HFFc6 (cell line): ENCODE measurements around the gene COL19A1. TPM values are rescaled to one million over a fixed set of nuclear protein-coding genes. Genes with fewer than 3 reads are reported as not detected.

Experiments
- DNase-seq: peaks from one replicate; pipeline ENCODE4 v3.0.0-alpha.2; 2018
- H3K27ac Mint-ChIP-seq: 2 replicates; pipeline ENCODE4 v1.8.0; 2020; ENCODE audit warnings: mild to moderate bottlenecking, mixed read lengths
- H3K27me3 Mint-ChIP-seq: 2 replicates; pipeline ENCODE4 v1.8.0; 2021; ENCODE audit warnings: mild to moderate bottlenecking, moderate library complexity, mixed read lengths; ENCODE audit not compliant: insufficient read depth
- H3K36me3 Mint-ChIP-seq: 2 replicates; pipeline ENCODE4 v1.8.0; 2021; ENCODE audit warnings: low read depth, mixed read lengths
- H3K4me1 Mint-ChIP-seq: 2 replicates; pipeline ENCODE4 v1.8.0; 2020; ENCODE audit warnings: low read depth, mixed read lengths
- H3K4me3 Mint-ChIP-seq: 2 replicates; pipeline ENCODE4 v1.8.0; 2020; ENCODE audit warnings: mild to moderate bottlenecking, moderate library complexity, mixed read lengths
- H3K9me3 Mint-ChIP-seq: 2 replicates; pipeline ENCODE4 v1.8.0; 2020; ENCODE audit warnings: mild to moderate bottlenecking, mixed read lengths
- CTCF ChIP-seq: fragments of 200-600 bp; sonication (generic); IDR thresholded peaks from 2 replicates; pipeline ENCODE4 v1.5.0; 2021; ENCODE audit warnings: antibody characterized with exemption, mild to moderate bottlenecking
- total RNA-seq, 6 experiments: library from RNA; stranded (reverse); fragmentation: NEBNext Ultra II Directional; extraction: Animal tissue kit (Norgen Biotek cat#: 25700); gene quantifications; 2 replicates in 1 of 6; 3 replicates in 5 of 6; pipeline ENCODE4 v1.2.3, GENCODE V29; 2021

The COL19A1 gene
- total RNA-seq, 6 experiments from 2014 or later = not detected

- Mint-ChIP-seq H3K27ac (no peak overlapping the region), H3K27me3 (peaks cover 7% of the 10 kb centered on the region; the same call in 1 of the 2 replicates), H3K9me3 (no peaks in the 10 kb centered on the region), H3K36me3 (no peaks in the 10 kb centered on the region), H3K4me1 (no peaks in the 10 kb centered on the region), H3K4me3 (no peak overlapping the region)
- DNase-seq = no peak
- TF ChIP-seq CTCF = no peak
These were observed 379.8 kb downstream of the COL19A1 start for GRCh38 chr6:70246118-70246517.

- H3K9me3 Mint-ChIP-seq = no peaks in the 10 kb centered on the region
- H3K4me3 Mint-ChIP-seq = no peak overlapping the region
- H3K27ac Mint-ChIP-seq = no peak overlapping the region
- no peak for TF ChIP-seq CTCF
- no peaks in the 10 kb centered on the region for H3K4me1 Mint-ChIP-seq
- H3K27me3 Mint-ChIP-seq = peaks cover 3% of the 10 kb centered on the region; the same call in 1 of the 2 replicates
- no peaks in the 10 kb centered on the region for H3K36me3 Mint-ChIP-seq
- no peak for DNase-seq
These were observed 386.2 kb downstream of the COL19A1 start for GRCh38 chr6:70252604-70253003.

GRCh38 chr6:70253923-70254322, 387.6 kb downstream of the COL19A1 start:
- no peak for TF ChIP-seq CTCF
- no peak for DNase-seq
- H3K9me3 Mint-ChIP-seq = no peaks in the 10 kb centered on the region
- peaks cover under 1% of the 10 kb centered on the region; the same call in 1 of the 2 replicates for H3K27me3 Mint-ChIP-seq
- no peaks in the 10 kb centered on the region for H3K36me3 Mint-ChIP-seq
- no peak overlapping the region for H3K4me3 Mint-ChIP-seq
- H3K27ac Mint-ChIP-seq = no peak overlapping the region
- no peaks in the 10 kb centered on the region for H3K4me1 Mint-ChIP-seq

- Mint-ChIP-seq H3K36me3 (no peaks in the 10 kb centered on the region), H3K4me1 (no peaks in the 10 kb centered on the region), H3K27ac (no peak overlapping the region), H3K4me3 (no peak overlapping the region), H3K27me3 (peaks cover 3% of the 10 kb centered on the region), H3K9me3 (no peaks in the 10 kb centered on the region; the same call in 1 of the 2 replicates)
- TF ChIP-seq CTCF = no peak
- no peak for DNase-seq
These were observed 388.4 kb downstream of the COL19A1 start for GRCh38 chr6:70254784-70255183.

GRCh38 chr6:70257768-70258273, 391.5 kb downstream of the COL19A1 start:
- Mint-ChIP-seq H3K27me3 (peaks cover 4% of the 10 kb centered on the region), H3K4me1 (no peaks in the 10 kb centered on the region), H3K9me3 (no peaks in the 10 kb centered on the region; the same call in 1 of the 2 replicates), H3K36me3 (no peaks in the 10 kb centered on the region), H3K27ac (no peak overlapping the region), H3K4me3 (no peak overlapping the region)
- TF ChIP-seq CTCF = no peak
- DNase-seq = no peak

GRCh38 chr6:70258483-70258882, 392.1 kb downstream of the COL19A1 start:
- DNase-seq = no peak
- peaks cover 4% of the 10 kb centered on the region for H3K27me3 Mint-ChIP-seq
- no peak for TF ChIP-seq CTCF
- no peak overlapping the region for H3K27ac Mint-ChIP-seq
- no peak overlapping the region for H3K4me3 Mint-ChIP-seq
- no peaks in the 10 kb centered on the region; the same call in 1 of the 2 replicates for H3K9me3 Mint-ChIP-seq
- no peaks in the 10 kb centered on the region for H3K4me1 Mint-ChIP-seq
- H3K36me3 Mint-ChIP-seq = no peaks in the 10 kb centered on the region
